ENCODE data around the gene CSMD2. TPM values are rescaled to one million over a fixed set of nuclear protein-coding genes. Genes with fewer than 3 reads are reported as not detected.

Gene CSMD2
- total RNA-seq, 1 experiment from 2014 or later: not detected

DNA sequence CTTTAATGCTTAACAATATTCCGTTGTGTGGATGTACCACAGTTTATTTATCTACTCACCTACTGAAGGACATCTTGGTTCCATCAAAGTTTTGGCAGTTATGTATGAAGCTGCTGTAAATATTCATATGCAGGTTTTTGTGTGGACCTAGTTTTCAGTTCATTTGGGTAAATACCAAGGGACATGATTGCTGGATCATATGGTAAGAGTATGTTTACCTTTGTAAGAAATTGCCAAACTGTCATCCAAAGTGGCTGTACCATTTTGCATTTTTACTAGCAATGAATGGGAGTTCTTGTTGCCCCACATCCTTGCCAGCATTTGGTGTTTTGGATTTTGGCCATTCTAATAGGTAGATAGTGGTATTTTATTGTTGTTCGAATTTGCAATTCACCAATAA lies 682.6 kb downstream of the CSMD2 start:
- no peaks in the 10 kb centered on the region; the same call in 1 of the 2 replicates for H3K36me3 ChIP-seq (ENCODE audit: low read depth)
- no peaks in the 10 kb centered on the region; the same call in 1 of the 2 replicates for H4K20me1 ChIP-seq (ENCODE audit: insufficient read depth)
- no peak overlapping the region for H3K4me2 ChIP-seq
- DNase-seq: no peak
- no peaks in the 10 kb centered on the region for H3K9me3 ChIP-seq (ENCODE audit: insufficient read depth, low read depth)
- H3K27ac ChIP-seq: no peak overlapping the region
- no peaks in the 10 kb centered on the region for H3K27me3 ChIP-seq (ENCODE audit: insufficient read depth, low read depth)
- no peaks in the 10 kb centered on the region for H3K79me2 ChIP-seq (ENCODE audit: low read depth)
- TF ChIP-seq EZH2 (IDR thresholded peaks at IDR 0.05; ENCODE audit: low read depth) (no peak), CTCF (conservative IDR thresholded peaks at IDR 0.05) (no peak)
- CTCF ChIA-PET: interaction anchor here (0.7 kb wide), 1 partner anchor 952 kb away, joined by 5 read pairs; no protein-coding TSS in a partner anchor
- H3F3A ChIP-seq (ENCODE audit: insufficient read depth, low read depth): no peaks in the 10 kb centered on the region
- intact Hi-C loops (cut with micrococcal nuclease; ENCODE audit: unreplicated experiment): no loop called here
- no peaks in the 10 kb centered on the region for H3K4me1 ChIP-seq (replicated peaks; ENCODE audit: insufficient read depth)
- BruUV-seq (replicated peaks): no TSS peak
- no peak overlapping the region for H2AFZ ChIP-seq
- no peaks in the 10 kb centered on the region; the same call in 1 of the 2 replicates for H3K9me2 ChIP-seq (ENCODE audit: insufficient read depth)
- H3K4me3 ChIP-seq: no peak overlapping the region
- POLR2A ChIA-PET (ENCODE audit: unreplicated experiment): no interaction called here

- no TSS peak for BruUV-seq (replicated peaks)
- H2AFZ ChIP-seq: no peak overlapping the region
- no peak overlapping the region for H3K4me3 ChIP-seq
- H4K20me1 ChIP-seq (ENCODE audit: insufficient read depth): no peaks in the 10 kb centered on the region; the same call in 1 of the 2 replicates
- ChIA-PET CTCF (no interaction called here), POLR2A (ENCODE audit: unreplicated experiment) (no interaction called here)
- H3F3A ChIP-seq (ENCODE audit: insufficient read depth, low read depth): no peaks in the 10 kb centered on the region
- peaks cover 11% of the 10 kb centered on the region; the same call in 1 of the 2 replicates for H3K79me2 ChIP-seq (ENCODE audit: low read depth)
- intact Hi-C loops (cut with micrococcal nuclease; ENCODE audit: unreplicated experiment): loop anchor here (10.0 kb wide), 1 partner anchor 603 kb away; the partner anchor contains the start of gene FNDC5
- DNase-seq: no peak
- peaks cover 5% of the 10 kb centered on the region for H3K4me1 ChIP-seq (replicated peaks; ENCODE audit: insufficient read depth)
- TF ChIP-seq CTCF (conservative IDR thresholded peaks at IDR 0.05) (no peak), EZH2 (IDR thresholded peaks at IDR 0.05; ENCODE audit: low read depth) (no peak)
- H3K4me2 ChIP-seq: no peak overlapping the region
- H3K36me3 ChIP-seq (ENCODE audit: low read depth): no peaks in the 10 kb centered on the region
- no peaks in the 10 kb centered on the region for H3K27me3 ChIP-seq (ENCODE audit: insufficient read depth, low read depth)
- no peaks in the 10 kb centered on the region for H3K9me3 ChIP-seq (ENCODE audit: insufficient read depth, low read depth)
- no peaks in the 10 kb centered on the region; the same call in 1 of the 2 replicates for H3K9me2 ChIP-seq (ENCODE audit: insufficient read depth)
- no peak overlapping the region for H3K27ac ChIP-seq
Observed at GRCh38 chr1:33477451-33477850, 687.6 kb downstream of the CSMD2 start.

DNA sequence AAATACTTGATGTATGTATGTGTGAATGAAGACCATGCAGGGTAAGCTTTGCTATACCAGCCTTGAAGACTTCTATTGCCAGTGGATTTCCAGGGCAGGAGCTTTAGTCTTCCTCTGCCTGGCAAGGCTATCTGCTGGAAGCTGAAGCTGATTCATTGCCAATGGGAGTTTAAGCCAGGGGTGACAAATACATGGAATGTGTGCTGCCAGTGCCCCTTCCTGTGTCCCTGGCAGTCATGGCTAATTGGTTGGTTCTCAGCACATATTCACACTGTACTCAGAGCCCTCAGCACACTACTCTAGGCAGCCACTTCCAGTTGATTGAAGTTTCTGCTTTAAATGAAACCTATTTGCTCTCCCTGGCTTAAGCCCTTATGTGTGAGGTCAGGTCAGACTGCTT lies 691.1 kb downstream of the CSMD2 start:
- intact Hi-C loops (cut with micrococcal nuclease; ENCODE audit: unreplicated experiment): loop anchor here (5.0 to 10.0 kb wide), 4 partner anchors 107 to 599 kb away; partner anchors contain the start of gene FNDC5
- H3K27ac ChIP-seq: no peak overlapping the region
- H3K9me3 ChIP-seq (ENCODE audit: insufficient read depth, low read depth): no peaks in the 10 kb centered on the region
- peaks cover 10% of the 10 kb centered on the region for H3K4me1 ChIP-seq (replicated peaks; ENCODE audit: insufficient read depth)
- no peaks in the 10 kb centered on the region for H3F3A ChIP-seq (ENCODE audit: insufficient read depth, low read depth)
- CTCF ChIA-PET: no interaction called here
- TF ChIP-seq EZH2 (IDR thresholded peaks at IDR 0.05; ENCODE audit: low read depth) (no peak), CTCF (conservative IDR thresholded peaks at IDR 0.05) (no peak)
- H3K36me3 ChIP-seq (ENCODE audit: low read depth): no peaks in the 10 kb centered on the region
- peaks cover 11% of the 10 kb centered on the region; the same call in 1 of the 2 replicates for H3K79me2 ChIP-seq (ENCODE audit: low read depth)
- no peaks in the 10 kb centered on the region for H4K20me1 ChIP-seq (ENCODE audit: insufficient read depth)
- no peaks in the 10 kb centered on the region for H3K27me3 ChIP-seq (ENCODE audit: insufficient read depth, low read depth)
- no peak overlapping the region for H2AFZ ChIP-seq
- BruUV-seq (replicated peaks): no TSS peak
- no peak overlapping the region for H3K4me3 ChIP-seq
- no peaks in the 10 kb centered on the region for H3K9me2 ChIP-seq (ENCODE audit: insufficient read depth)
- 0 out of 2 replicates have a peak overlapping the region, but pooled peaks have one; percentile 80 for H3K4me2 ChIP-seq
- POLR2A ChIA-PET (ENCODE audit: unreplicated experiment): no interaction called here
- no peak for DNase-seq

Data from PC-9 (cell line).